ENCODE results near the gene BARHL2. TPM values are rescaled to one million over a fixed set of nuclear protein-coding genes. Genes with fewer than 3 reads are reported as not detected.
A peak's percentile ranks its signal among the peaks of the same experiment; 100 is the strongest.

The BARHL2 gene
- total RNA-seq, 2 donors from 2014 or later: not detected

DNA sequence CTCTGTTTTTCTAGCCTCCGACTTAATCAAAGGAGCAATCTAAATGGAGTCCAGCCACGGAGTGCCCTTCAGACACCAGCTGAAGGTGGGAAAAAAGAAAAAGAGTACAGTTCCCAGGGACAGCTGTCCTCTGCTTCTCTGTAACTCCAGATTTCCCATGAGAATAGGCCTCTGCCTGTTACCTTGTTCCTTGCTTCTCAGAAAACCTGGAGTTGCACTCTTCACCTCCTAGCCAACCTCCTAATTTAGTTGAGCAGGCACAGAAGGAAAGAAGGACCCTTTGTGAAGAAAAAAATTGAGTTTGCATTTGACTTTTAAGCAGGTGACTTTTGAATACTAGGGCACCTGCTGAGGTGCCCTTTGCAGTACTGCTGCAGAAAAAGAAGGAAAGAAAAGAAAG lies 8.3 kb downstream of the BARHL2 start:
- intact Hi-C loops (cut with DNase I): no loop called here
- DNase-seq (no peak), ATAC-seq (no peak)
- Histone ChIP-seq H3K4me3 (no peak overlapping the region), H3K9me3 (no peaks in the 10 kb centered on the region), H3K36me3 (replicated peaks in 1 of 2; ENCODE audit: insufficient read depth in 1 of 2, low read depth in 2 of 2) (no peaks in the 10 kb centered on the region), H3K4me1 (peaks cover 23% of the 10 kb centered on the region), H3K27ac (no peak overlapping the region), H3K27me3 (peaks cover 2 to 52% of the 10 kb centered on the region in 2 donors)
- 13 to 21% methylated on average over 2 of the region's 2 CpGs for WGBS, 2 donors
- no peak for TF ChIP-seq POLR2A (IDR thresholded peaks at IDR 0.05)
- no peak for TF ChIP-seq CTCF (IDR thresholded peaks at IDR 0.05)

DNA sequence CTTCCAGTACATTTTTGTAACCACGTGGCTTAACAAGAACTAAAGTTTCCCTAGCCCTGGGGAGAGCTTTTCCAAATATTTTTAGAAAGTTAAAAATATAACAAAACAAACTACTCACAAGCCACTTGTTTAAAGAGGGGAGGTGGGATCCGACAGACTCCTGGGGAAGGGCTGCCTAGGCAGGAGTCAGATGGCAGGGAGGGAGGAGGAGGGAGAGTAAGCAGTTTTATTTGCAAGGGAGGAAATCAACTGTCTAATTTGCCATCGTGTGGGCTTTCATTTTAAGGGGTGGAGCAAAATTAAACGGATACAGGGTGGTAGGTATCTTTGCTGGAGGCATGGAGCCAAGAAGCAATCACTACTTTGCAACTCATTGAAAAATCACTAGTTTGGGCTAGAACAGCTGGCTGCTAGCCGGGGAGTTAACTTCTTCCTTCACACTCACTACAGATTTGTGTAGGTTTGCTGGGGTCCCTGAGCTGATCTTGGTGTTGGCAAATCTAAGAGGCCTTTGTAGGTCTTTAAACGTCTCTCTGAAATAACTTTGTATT lies 8.8 kb downstream of the BARHL2 start:
- 9 to 16% methylated on average over 6 of the region's 6 CpGs for WGBS, 2 donors
- no peak for ATAC-seq

GRCh38 chr1:90707363-90707710 lies 9.8 kb downstream of the BARHL2 start:
- intact Hi-C loops (cut with DNase I): no loop called here
- Histone ChIP-seq H3K27me3 (peaks cover 6 to 53% of the 10 kb centered on the region in 2 donors), H3K4me1 (peaks cover 23% of the 10 kb centered on the region), H3K27ac (no peak overlapping the region), H3K36me3 (replicated peaks in 1 of 2; ENCODE audit: insufficient read depth in 1 of 2, low read depth in 2 of 2) (no peaks in the 10 kb centered on the region), H3K9me3 (no peaks in the 10 kb centered on the region), H3K4me3 (peak overlapping the region in 1 of 2 donors; percentile 26)
- ATAC-seq (peak; percentile 85), DNase-seq (peak; percentile 63 to 76 (median 68))
- WGBS, 2 donors: 1 to 2% methylated on average over 14 to 21 of the region's 21 CpGs
- TF ChIP-seq CTCF (IDR thresholded peaks at IDR 0.05): no peak
- TF ChIP-seq POLR2A (IDR thresholded peaks at IDR 0.05): no peak

More for the DNA sequence above, 8.8 kb downstream of the BARHL2 start:
- Histone ChIP-seq H3K27me3 (peaks cover 6 to 52% of the 10 kb centered on the region in 2 donors), H3K36me3 (replicated peaks in 1 of 2; ENCODE audit: insufficient read depth in 1 of 2, low read depth in 2 of 2) (no peaks in the 10 kb centered on the region), H3K4me3 (no peak overlapping the region), H3K9me3 (no peaks in the 10 kb centered on the region), H3K4me1 (peaks cover 23% of the 10 kb centered on the region), H3K27ac (no peak overlapping the region)
- no peak for TF ChIP-seq CTCF (IDR thresholded peaks at IDR 0.05)
- no peak for TF ChIP-seq POLR2A (IDR thresholded peaks at IDR 0.05)
- DNase-seq: no peak
- intact Hi-C loops (cut with DNase I): no loop called here

GRCh38 chr1:90706437-90707362 lies 10.4 kb downstream of the BARHL2 start:
- no peak overlapping the region for H3K27ac ChIP-seq
- no peaks in the 10 kb centered on the region for H3K9me3 ChIP-seq
- 1 to 3% methylated on average over 53 to 63 of the region's 73 CpGs for WGBS, 2 donors
- peak; percentile 75 for ATAC-seq
- H3K27me3 ChIP-seq: peaks cover 6 to 47% of the 10 kb centered on the region in 2 donors
- peak; percentile 41 to 67 (median 48) for DNase-seq
- intact Hi-C loops (cut with DNase I): no loop called here
- TF ChIP-seq POLR2A (IDR thresholded peaks at IDR 0.05) (no peak), CTCF (IDR thresholded peaks at IDR 0.05) (no peak)
- H3K4me1 ChIP-seq: peaks cover 23% of the 10 kb centered on the region
- H3K36me3 ChIP-seq (replicated peaks in 1 of 2; ENCODE audit: insufficient read depth in 1 of 2, low read depth in 2 of 2): no peaks in the 10 kb centered on the region
- H3K4me3 ChIP-seq: peak overlapping the region in 1 of 2 donors; percentile 26
